Nephron progenitor cell (in vitro differentiated cells): ENCODE measurements around the gene POLG2.
"Not testable (repeated sequence)": the region's sequence is repeated elsewhere in the genome, so short reads cannot be mapped to it uniquely, and the experiment has no call there.

Experiments
- DNase-seq: peaks from one replicate; pipeline ENCODE4 v3.0.0; 2021
- H3K27ac Mint-ChIP-seq: 2 replicates; pipeline ENCODE4 v1.8.0; 2021; ENCODE audit warnings: mild to moderate bottlenecking, moderate library complexity, mixed read lengths
- H3K27me3 Mint-ChIP-seq: 2 replicates; pipeline ENCODE4 v1.8.0; 2021; ENCODE audit warnings: mild to moderate bottlenecking, low read depth, mixed read lengths; ENCODE audit not compliant: poor library complexity
- H3K36me3 Mint-ChIP-seq: 2 replicates; pipeline ENCODE4 v1.8.0; 2021; ENCODE audit warnings: low read depth, mixed read lengths
- H3K4me1 Mint-ChIP-seq: 2 replicates; pipeline ENCODE4 v1.8.0; 2021; ENCODE audit warnings: mixed read lengths
- H3K4me3 Mint-ChIP-seq: 2 replicates; pipeline ENCODE4 v1.8.0; 2021; ENCODE audit warnings: mild to moderate bottlenecking, moderate library complexity, mixed read lengths
- H3K9me3 Mint-ChIP-seq: 2 replicates; pipeline ENCODE4 v1.8.0; 2021; ENCODE audit warnings: mild to moderate bottlenecking, moderate library complexity, mixed read lengths
- TF ChIP-seq, protein P1 (sequence below): fragments of 200-600 bp; sonication (generic); IDR thresholded peaks from 2 replicates; pipeline ENCODE4 v1.5.0; 2021; ENCODE audit warnings: antibody characterized with exemption

POLG2 gene

DNA sequence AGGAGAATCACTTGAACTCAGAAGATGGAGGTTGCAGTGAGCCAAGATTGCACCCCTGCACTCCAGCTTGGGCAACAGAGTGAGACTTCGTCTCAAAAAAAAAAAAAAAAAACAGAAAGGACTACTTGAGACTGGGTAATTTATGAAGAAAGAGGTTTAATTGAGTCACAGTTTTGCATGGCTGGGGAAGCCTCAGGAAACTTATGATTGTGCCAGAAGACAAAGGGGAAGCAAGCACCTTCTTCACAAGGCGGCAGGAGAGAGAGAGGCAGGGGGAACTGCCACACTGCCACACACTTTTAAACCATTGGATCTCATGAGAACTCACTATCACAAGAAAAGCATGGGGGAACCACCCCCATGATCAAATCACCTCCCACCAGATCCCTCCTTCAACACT, 56.9 kb downstream of the POLG2 start:
- TF ChIP-seq, protein P1, sequence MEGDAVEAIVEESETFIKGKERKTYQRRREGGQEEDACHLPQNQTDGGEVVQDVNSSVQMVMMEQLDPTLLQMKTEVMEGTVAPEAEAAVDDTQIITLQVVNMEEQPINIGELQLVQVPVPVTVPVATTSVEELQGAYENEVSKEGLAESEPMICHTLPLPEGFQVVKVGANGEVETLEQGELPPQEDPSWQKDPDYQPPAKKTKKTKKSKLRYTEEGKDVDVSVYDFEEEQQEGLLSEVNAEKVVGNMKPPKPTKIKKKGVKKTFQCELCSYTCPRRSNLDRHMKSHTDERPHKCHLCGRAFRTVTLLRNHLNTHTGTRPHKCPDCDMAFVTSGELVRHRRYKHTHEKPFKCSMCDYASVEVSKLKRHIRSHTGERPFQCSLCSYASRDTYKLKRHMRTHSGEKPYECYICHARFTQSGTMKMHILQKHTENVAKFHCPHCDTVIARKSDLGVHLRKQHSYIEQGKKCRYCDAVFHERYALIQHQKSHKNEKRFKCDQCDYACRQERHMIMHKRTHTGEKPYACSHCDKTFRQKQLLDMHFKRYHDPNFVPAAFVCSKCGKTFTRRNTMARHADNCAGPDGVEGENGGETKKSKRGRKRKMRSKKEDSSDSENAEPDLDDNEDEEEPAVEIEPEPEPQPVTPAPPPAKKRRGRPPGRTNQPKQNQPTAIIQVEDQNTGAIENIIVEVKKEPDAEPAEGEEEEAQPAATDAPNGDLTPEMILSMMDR = no peak
- peaks cover 8% of the 10 kb centered on the region for H3K36me3 Mint-ChIP-seq
- DNase-seq = no peak
- no peak overlapping the region for H3K27ac Mint-ChIP-seq
- H3K27me3 Mint-ChIP-seq = peaks cover 7% of the 10 kb centered on the region
- H3K4me1 Mint-ChIP-seq = peaks cover 5% of the 10 kb centered on the region
- H3K9me3 Mint-ChIP-seq = peaks cover 48% of the 10 kb centered on the region
- H3K4me3 Mint-ChIP-seq = no peak overlapping the region

DNA sequence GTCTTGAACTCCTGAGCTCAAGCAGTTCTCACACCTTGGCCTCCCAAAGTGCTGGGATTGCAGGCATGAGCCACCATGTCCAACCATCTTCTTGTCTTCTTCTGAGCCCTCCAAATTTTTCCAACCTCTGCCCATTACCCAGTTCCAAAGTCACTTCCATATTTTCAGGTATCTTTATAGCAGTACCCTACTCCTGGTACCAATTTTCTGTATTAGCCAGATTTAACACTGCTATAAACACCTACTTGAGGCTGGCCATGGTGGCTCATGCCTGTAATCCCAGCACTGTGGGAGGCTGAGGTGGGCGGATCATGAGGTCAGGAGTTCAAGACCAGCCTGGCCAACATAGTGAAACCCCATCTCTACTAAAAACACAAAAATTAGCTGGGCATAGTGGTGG, 57.3 kb downstream of the POLG2 start:
- not testable (repeated sequence) for H3K27me3 Mint-ChIP-seq, H3K27ac Mint-ChIP-seq, H3K4me1 Mint-ChIP-seq, DNase-seq, H3K36me3 Mint-ChIP-seq, H3K4me3 Mint-ChIP-seq
- peaks cover 52% of the 10 kb centered on the region for H3K9me3 Mint-ChIP-seq

DNA sequence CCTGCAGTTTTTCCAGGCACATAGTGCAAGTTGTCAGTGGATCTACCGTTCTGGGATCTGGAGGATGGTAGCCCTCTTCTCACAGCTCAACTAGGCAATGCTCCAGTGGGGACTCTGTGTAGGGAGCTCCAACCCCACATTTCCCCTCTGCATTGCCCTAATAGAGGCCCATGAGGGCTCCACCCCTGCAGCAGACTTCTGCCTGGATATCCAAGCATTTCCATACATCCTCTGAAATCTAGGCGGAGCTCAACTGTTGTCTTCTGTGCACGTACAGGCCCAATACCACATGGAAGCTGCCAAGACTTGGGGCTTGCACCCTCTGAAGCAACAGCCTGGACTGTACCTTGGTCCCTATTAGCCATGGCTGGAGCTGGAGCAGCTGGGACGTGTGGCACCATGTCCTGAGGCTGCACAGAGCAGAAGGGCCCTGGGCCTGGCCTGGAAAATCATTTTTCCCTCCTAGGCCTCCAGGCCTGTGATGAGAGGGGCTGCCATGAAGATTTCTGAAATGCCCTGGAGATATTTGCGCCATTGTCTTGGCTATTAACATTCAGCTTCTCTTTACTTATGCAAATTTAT, 58.8 kb downstream of the POLG2 start:
- Mint-ChIP-seq H3K9me3 (peaks cover 63% of the 10 kb centered on the region), H3K4me1 (peaks cover 5% of the 10 kb centered on the region), H3K27ac (no peak overlapping the region), H3K4me3 (no peak overlapping the region), H3K27me3 (peaks cover 3% of the 10 kb centered on the region), H3K36me3 (peaks cover 8% of the 10 kb centered on the region)
- TF ChIP-seq, protein P1 = no peak
- no peak for DNase-seq

DNA sequence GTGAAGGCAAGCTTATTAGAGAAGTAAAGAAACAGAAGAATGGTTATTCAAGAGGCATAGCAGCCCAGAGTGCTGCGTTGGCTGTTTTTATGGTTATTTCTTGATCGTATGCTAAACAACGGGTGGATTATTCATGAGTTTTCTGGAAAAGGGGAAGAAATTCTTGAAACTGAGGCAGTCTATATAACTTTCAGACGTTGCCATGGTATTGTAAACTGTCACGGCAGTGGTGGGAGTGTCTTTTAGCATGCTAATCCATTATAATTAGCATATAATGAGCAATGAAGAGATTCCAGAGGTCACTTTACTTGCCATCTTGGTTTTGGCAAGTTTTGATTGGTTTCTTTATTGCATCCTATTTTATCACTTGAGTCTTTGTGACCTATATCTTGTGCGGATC, 65.3 kb downstream of the POLG2 start:
- TF ChIP-seq, protein P1 = no peak
- no peak for DNase-seq
- Mint-ChIP-seq H3K36me3 (no peaks in the 10 kb centered on the region), H3K9me3 (peaks cover 33% of the 10 kb centered on the region), H3K4me1 (no peaks in the 10 kb centered on the region), H3K27me3 (no peaks in the 10 kb centered on the region), H3K27ac (no peak overlapping the region), H3K4me3 (no peak overlapping the region)

DNA sequence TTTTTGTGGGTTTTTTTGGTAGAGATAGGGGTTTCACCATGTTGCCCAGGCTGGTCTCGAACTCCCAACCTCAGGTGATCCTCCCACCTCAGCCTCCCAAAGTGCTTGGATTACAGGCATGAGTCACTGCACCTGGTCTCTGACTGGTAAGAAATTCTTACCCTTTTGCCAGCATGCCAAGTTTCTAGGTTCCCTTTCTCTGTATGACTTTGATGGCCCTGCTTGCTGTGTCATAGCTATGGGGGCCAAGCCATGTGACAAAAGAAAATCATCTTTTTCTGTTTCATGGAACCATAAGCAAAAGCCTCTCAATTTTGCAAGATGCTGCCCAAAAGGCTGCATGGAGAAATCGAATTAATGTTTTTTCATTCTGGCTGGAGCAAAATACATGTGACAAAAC, 66.8 kb downstream of the POLG2 start:
- H3K4me3 Mint-ChIP-seq, H3K27me3 Mint-ChIP-seq, H3K36me3 Mint-ChIP-seq, H3K27ac Mint-ChIP-seq, DNase-seq, H3K4me1 Mint-ChIP-seq: not testable (repeated sequence)
- peaks cover 31% of the 10 kb centered on the region for H3K9me3 Mint-ChIP-seq

DNA sequence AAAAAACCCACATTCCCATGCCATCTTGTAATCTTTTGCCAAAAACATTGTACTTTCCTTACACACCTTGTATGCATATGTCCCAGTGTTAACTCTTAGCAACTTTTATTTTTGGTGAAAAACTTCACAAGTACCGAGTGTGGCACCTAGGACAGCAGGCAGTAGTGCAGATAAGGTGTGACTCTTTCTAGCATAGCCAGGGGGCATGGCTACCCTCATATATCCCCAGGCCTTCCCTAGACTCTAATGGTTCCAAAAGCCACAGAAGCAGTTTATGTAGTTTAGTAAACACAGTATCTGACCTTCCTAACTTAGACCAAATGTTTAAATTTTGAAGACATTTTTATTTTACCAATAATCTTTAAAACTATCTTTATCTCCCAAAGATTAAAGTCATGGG, 68.4 kb downstream of the POLG2 start:
- peaks cover 16% of the 10 kb centered on the region for H3K9me3 Mint-ChIP-seq
- H3K4me1 Mint-ChIP-seq = peaks cover 6% of the 10 kb centered on the region
- peaks cover 5% of the 10 kb centered on the region for H3K27me3 Mint-ChIP-seq
- H3K27ac Mint-ChIP-seq = no peak overlapping the region
- TF ChIP-seq, protein P1 = no peak
- no peak overlapping the region for H3K4me3 Mint-ChIP-seq
- no peaks in the 10 kb centered on the region for H3K36me3 Mint-ChIP-seq
- no peak for DNase-seq
